Activated T-cell treated with anti-CD3 and anti-CD28 coated beads, Interleukin-2, amount 50 U/mL, for 72 hours (primary cell): Measurements from ENCODE around the gene SMYD3. TPM values are rescaled to one million over a fixed set of nuclear protein-coding genes. Genes with fewer than 3 reads are reported as not detected.
A peak's percentile ranks its signal among the peaks of the same experiment; 100 is the strongest.

ENCODE experiments used
- ATAC-seq, 2 donors: fragments of 150-1000 bp; cut with Tn5 transposase; replicated peaks in 1 of 2; 2 replicates each; pipeline ENCODE4 v1.10.0; 2021; ENCODE audit warnings: moderate library complexity in 2 of 2, mild to moderate bottlenecking in 1 of 2
- DNase-seq, 2 donors: peaks; one replicate each; pipeline ENCODE4 v3.0.0; 2021 to 2022; ENCODE audit warnings: mixed read lengths in 1 of 2
- H3K27ac Mint-ChIP-seq: one replicate; pipeline ENCODE4 v1.8.0; 2022; ENCODE audit warnings: mild to moderate bottlenecking, moderate library complexity, mixed read lengths
- H3K27me3 Mint-ChIP-seq: one replicate; pipeline ENCODE4 v1.8.0; 2022; ENCODE audit warnings: low read depth, mixed read lengths
- H3K36me3 Mint-ChIP-seq, 2 donors: one replicate each; pipeline ENCODE4 v1.8.0; 2022; ENCODE audit warnings: mixed read lengths in 2 of 2, mild to moderate bottlenecking in 1 of 2; ENCODE audit not compliant: insufficient read depth in 2 of 2
- H3K4me1 Mint-ChIP-seq: one replicate; pipeline ENCODE4 v1.8.0; 2022; ENCODE audit warnings: low read depth, mixed read lengths
- H3K4me3 Mint-ChIP-seq, 2 donors: one replicate each; pipeline ENCODE4 v1.8.0; 2022; ENCODE audit warnings: mild to moderate bottlenecking in 2 of 2, mixed read lengths in 2 of 2, moderate library complexity in 2 of 2
- H3K9me3 Mint-ChIP-seq, 2 donors: one replicate each; pipeline ENCODE4 v1.8.0; 2022; ENCODE audit warnings: mixed read lengths in 2 of 2
- total RNA-seq, 2 donors: library from RNA; stranded (reverse); gene quantifications; one replicate each; pipeline ENCODE4 v1.2.3, GENCODE V29; 2022

The SMYD3 gene
- total RNA-seq, 2 donors from 2014 or later = 19.1 to 21.0 TPM

- Mint-ChIP-seq H3K27me3 (no peaks in the 10 kb centered on the region), H3K4me3 (no peak overlapping the region), H3K9me3 (peaks cover 2 to 4% of the 10 kb centered on the region in 2 donors), H3K27ac (no peak overlapping the region), H3K36me3 (peaks cover 3% of the 10 kb centered on the region in 2 donors), H3K4me1 (peaks cover 6% of the 10 kb centered on the region)
- ATAC-seq (no peak), DNase-seq (no peak)
Observed at GRCh38 chr1:246528933-246529731, 22.1 kb upstream of the SMYD3 start.

GRCh38 chr1:246527402-246528088 lies 20.5 kb upstream of the SMYD3 start:
- ATAC-seq = peak in 1 of 2 donors; percentile 64
- Mint-ChIP-seq H3K27ac (no peak overlapping the region), H3K9me3 (peaks cover 2 to 4% of the 10 kb centered on the region in 2 donors), H3K27me3 (no peaks in the 10 kb centered on the region), H3K4me1 (peaks cover 6% of the 10 kb centered on the region), H3K4me3 (no peak overlapping the region), H3K36me3 (peaks cover 3% of the 10 kb centered on the region in 2 donors)
- no peak for DNase-seq

GRCh38 chr1:246526915-246527314 lies 19.8 kb upstream of the SMYD3 start:
- H3K27me3 Mint-ChIP-seq = no peaks in the 10 kb centered on the region
- ATAC-seq (no peak), DNase-seq (no peak)
- H3K36me3 Mint-ChIP-seq = peaks cover 3% of the 10 kb centered on the region in 2 donors
- H3K9me3 Mint-ChIP-seq = peaks cover 4% of the 10 kb centered on the region in 2 donors
- H3K4me1 Mint-ChIP-seq = peaks cover 6% of the 10 kb centered on the region
- no peak overlapping the region for H3K27ac Mint-ChIP-seq
- H3K4me3 Mint-ChIP-seq = no peak overlapping the region

GRCh38 chr1:246526380-246526779 lies 19.3 kb upstream of the SMYD3 start:
- H3K36me3 Mint-ChIP-seq = peaks cover 3% of the 10 kb centered on the region in 2 donors
- ATAC-seq (no peak), DNase-seq (no peak)
- H3K27me3 Mint-ChIP-seq = no peaks in the 10 kb centered on the region
- H3K4me1 Mint-ChIP-seq = peaks cover 6% of the 10 kb centered on the region
- no peak overlapping the region for H3K27ac Mint-ChIP-seq
- no peak overlapping the region for H3K4me3 Mint-ChIP-seq
- peaks cover 2 to 6% of the 10 kb centered on the region in 2 donors for H3K9me3 Mint-ChIP-seq

GRCh38 chr1:246519514-246519913 lies 12.4 kb upstream of the SMYD3 start:
- no peaks in the 10 kb centered on the region for H3K27me3 Mint-ChIP-seq
- H3K27ac Mint-ChIP-seq = no peak overlapping the region
- no peak for ATAC-seq
- H3K4me3 Mint-ChIP-seq = no peak overlapping the region
- no peak for DNase-seq
- peaks cover 1% of the 10 kb centered on the region for H3K4me1 Mint-ChIP-seq
- peaks cover 0 to 15% of the 10 kb centered on the region in 2 donors for H3K9me3 Mint-ChIP-seq
- H3K36me3 Mint-ChIP-seq = peaks cover 4 to 6% of the 10 kb centered on the region in 2 donors

GRCh38 chr1:246518456-246519205 lies 11.6 kb upstream of the SMYD3 start:
- Mint-ChIP-seq H3K4me1 (peaks cover 9% of the 10 kb centered on the region), H3K27me3 (no peaks in the 10 kb centered on the region), H3K27ac (no peak overlapping the region), H3K4me3 (no peak overlapping the region), H3K9me3 (peaks cover 0 to 17% of the 10 kb centered on the region in 2 donors), H3K36me3 (peaks cover 4 to 7% of the 10 kb centered on the region in 2 donors)
- DNase-seq (no peak), ATAC-seq (no peak)

- peaks cover 0 to 17% of the 10 kb centered on the region in 2 donors for H3K9me3 Mint-ChIP-seq
- H3K36me3 Mint-ChIP-seq = peaks cover 4 to 7% of the 10 kb centered on the region in 2 donors
- H3K27me3 Mint-ChIP-seq = no peaks in the 10 kb centered on the region
- peaks cover 9% of the 10 kb centered on the region for H3K4me1 Mint-ChIP-seq
- H3K4me3 Mint-ChIP-seq = no peak overlapping the region
- no peak overlapping the region for H3K27ac Mint-ChIP-seq
- no peak for DNase-seq
- no peak for ATAC-seq
Observed at GRCh38 chr1:246517391-246517790, 10.3 kb upstream of the SMYD3 start.

- H3K4me3 Mint-ChIP-seq = no peak overlapping the region
- peaks cover 9% of the 10 kb centered on the region for H3K4me1 Mint-ChIP-seq
- no peak overlapping the region for H3K27ac Mint-ChIP-seq
- H3K27me3 Mint-ChIP-seq = no peaks in the 10 kb centered on the region
- ATAC-seq (no peak), DNase-seq (no peak)
- H3K36me3 Mint-ChIP-seq = peaks cover 4 to 7% of the 10 kb centered on the region in 2 donors
- H3K9me3 Mint-ChIP-seq = peaks cover 0 to 13% of the 10 kb centered on the region in 2 donors
Observed at GRCh38 chr1:246516126-246516525, 9.0 kb upstream of the SMYD3 start.

- H3K36me3 Mint-ChIP-seq = peaks cover 4 to 7% of the 10 kb centered on the region in 2 donors
- no peak overlapping the region for H3K27ac Mint-ChIP-seq
- H3K27me3 Mint-ChIP-seq = no peaks in the 10 kb centered on the region
- no peak overlapping the region for H3K4me3 Mint-ChIP-seq
- no peak for ATAC-seq
- H3K4me1 Mint-ChIP-seq = peaks cover 9% of the 10 kb centered on the region
- no peak for DNase-seq
- H3K9me3 Mint-ChIP-seq = peaks cover 0 to 12% of the 10 kb centered on the region in 2 donors
Observed at GRCh38 chr1:246515390-246516005, 8.4 kb upstream of the SMYD3 start.

GRCh38 chr1:246513619-246514343 lies 6.7 kb upstream of the SMYD3 start:
- Mint-ChIP-seq H3K27ac (no peak overlapping the region), H3K4me1 (peaks cover 9% of the 10 kb centered on the region), H3K36me3 (peaks cover 2 to 7% of the 10 kb centered on the region in 2 donors), H3K9me3 (peaks cover 0 to 12% of the 10 kb centered on the region in 2 donors), H3K4me3 (peak overlapping the region; percentile 22 to 36), H3K27me3 (no peaks in the 10 kb centered on the region)
- peak; percentile 31 to 43 for ATAC-seq
- DNase-seq = no peak

GRCh38 chr1:246513041-246513440 lies 6.0 kb upstream of the SMYD3 start:
- H3K27me3 Mint-ChIP-seq = no peaks in the 10 kb centered on the region
- H3K9me3 Mint-ChIP-seq = peaks cover 0 to 12% of the 10 kb centered on the region in 2 donors
- H3K4me3 Mint-ChIP-seq = no peak overlapping the region
- peaks cover 2 to 7% of the 10 kb centered on the region in 2 donors for H3K36me3 Mint-ChIP-seq
- DNase-seq (no peak), ATAC-seq (no peak)
- no peak overlapping the region for H3K27ac Mint-ChIP-seq
- H3K4me1 Mint-ChIP-seq = peaks cover 14% of the 10 kb centered on the region

GRCh38 chr1:246512635-246513034 lies 5.6 kb upstream of the SMYD3 start:
- Mint-ChIP-seq H3K36me3 (peaks cover 2 to 6% of the 10 kb centered on the region in 2 donors), H3K4me3 (no peak overlapping the region), H3K27me3 (no peaks in the 10 kb centered on the region), H3K9me3 (peaks cover 0 to 12% of the 10 kb centered on the region in 2 donors), H3K4me1 (peaks cover 18% of the 10 kb centered on the region), H3K27ac (no peak overlapping the region)
- ATAC-seq (no peak), DNase-seq (no peak)
